HG03108 (cell line): ENCODE data around the gene WDR13.
"Not testable (repeated sequence)": the region's sequence is repeated elsewhere in the genome, so short reads cannot be mapped to it uniquely, and the experiment has no call there.

Experiments
- ATAC-seq: cut with Tn5 transposase; IDR thresholded peaks from one replicate; pipeline ENCODE4 v1.9.1; 2021; ENCODE audit warnings: moderate library complexity; ENCODE audit not compliant: unreplicated experiment

WDR13 gene

DNA sequence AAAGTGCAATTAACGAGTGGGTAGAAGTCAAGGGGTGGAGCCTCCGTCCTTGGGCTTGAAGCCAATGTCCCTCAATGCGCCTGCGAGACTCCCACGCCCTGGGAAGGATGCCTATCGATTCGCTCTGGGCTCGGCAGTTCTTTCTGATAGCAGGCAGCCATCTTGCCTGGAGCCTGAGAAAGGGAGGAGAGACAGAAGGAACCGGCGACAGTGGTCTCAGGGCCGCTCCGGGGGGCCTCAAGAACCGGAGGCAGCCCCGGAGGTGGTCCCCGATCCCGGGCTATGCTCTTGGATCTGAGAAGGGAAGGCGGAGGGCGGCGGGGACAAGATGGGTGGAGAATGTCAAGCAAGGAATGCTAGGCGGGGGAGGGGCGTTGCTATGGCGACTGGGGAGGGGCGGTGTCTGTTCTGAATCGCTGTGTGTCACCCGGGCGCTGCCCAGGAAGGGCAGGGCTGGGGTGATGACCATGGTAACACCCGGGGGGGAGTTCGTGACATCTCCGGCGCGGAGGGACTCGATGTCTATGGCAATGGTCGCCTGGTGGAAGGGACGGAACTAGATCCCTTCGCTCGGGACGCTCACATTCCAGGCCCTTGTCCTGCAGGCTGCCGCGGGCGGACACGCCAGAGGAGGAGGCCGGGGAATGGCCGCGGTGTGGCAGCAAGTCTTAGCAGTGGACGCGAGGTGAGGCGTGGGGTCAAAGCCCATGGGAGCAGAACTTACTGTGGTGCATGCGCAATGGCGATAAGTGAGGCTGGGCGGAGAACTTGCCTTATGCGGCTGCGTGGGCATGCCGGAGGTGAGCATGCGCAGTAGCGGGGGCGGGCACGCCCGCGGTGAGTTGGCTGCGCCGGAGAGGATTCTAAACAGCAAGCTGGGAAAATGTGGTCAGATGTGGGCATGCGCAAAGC is at the start of gene WDR13:
TSS of gene WDR13 (plus strand) at position 140 of the 912 bp plus-strand sequence. CDS start at position 645, 505 bp downstream.
- peak; percentile 54 for ATAC-seq

DNA sequence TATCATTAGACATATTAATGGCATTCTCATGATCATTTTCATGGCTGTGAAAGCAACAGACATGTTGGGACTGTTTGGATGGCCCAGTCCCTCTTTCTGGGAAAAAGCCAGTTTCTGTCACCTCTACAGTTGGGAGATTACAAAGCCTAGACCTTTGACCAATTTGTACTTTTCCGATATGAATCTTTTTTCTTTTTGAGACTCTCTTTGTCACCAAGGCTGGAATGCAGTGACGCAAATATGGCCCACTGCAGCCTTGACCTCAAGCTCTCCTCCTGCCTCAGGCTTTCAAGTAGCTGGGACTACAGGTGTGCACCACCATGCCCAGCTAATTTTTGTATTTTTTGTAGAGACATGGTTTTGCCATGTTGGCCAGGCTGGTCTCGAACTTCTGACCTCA is 48.4 kb upstream of the WDR13 start:
- no peak for ATAC-seq

DNA sequence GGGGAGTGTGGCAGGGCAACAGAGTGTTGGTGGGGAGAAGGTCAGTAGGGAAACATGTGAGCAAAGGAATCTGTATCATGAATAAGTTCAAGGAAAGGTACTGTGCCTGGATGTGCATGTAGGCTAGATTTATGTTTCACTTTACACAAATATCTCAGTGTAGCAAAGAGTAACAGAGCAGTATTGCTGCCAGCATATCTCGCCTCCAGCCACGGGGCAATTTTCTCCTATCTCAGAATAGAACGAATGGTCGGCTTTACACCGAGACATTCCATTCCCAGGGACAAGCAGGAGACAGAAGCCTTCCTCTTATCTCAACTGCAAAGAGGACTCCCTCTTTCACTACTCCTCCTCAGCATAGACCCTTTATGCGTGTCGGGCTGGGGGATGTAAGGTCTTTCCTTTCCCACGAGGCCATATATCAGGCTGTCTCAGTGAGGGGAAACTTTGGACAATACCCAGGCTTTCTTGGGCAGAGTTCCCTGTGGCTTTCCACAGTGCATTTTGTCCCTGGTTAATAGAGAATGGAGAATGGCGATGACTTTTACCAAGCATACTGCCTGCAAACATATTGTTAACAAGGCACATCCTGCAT is 41.5 kb upstream of the WDR13 start:
- ATAC-seq, result not testable (repeated sequence)

DNA sequence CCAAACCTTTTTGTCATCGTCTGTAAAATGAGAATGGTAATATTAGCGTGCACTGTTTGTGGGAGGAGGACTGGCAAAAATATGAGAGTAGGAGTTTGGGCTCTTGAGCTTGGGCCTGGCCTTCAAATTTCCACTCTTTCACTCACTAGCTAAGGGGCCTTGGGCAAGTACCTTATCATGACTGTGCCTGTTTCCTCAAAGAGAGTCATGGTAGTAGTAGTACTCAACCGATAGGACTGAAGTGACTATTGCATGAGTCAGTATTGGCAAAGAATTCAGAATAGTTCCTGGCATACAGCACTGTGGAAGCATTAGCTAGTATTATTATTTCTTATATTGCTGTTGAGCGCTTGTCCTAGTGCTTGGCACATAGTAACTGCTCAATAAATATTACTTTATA is 39.0 kb upstream of the WDR13 start:
- no peak for ATAC-seq

DNA sequence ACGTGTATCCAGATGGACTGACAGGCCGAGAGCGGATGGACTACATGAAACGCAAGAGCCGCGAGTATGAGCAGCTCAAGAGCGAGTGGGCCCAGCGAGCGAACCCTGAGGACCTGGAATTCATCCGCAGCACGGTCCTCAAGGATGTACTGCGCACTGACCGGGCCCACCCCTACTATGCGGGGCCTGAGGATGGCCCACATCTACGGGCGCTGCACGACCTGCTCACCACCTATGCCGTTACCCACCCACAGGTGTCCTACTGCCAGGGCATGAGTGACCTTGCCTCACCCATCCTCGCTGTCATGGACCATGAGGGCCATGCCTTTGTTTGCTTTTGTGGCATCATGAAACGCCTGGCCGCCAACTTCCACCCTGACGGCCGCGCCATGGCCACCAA is 37.7 kb upstream of the WDR13 start:
- ATAC-seq, result no peak

DNA sequence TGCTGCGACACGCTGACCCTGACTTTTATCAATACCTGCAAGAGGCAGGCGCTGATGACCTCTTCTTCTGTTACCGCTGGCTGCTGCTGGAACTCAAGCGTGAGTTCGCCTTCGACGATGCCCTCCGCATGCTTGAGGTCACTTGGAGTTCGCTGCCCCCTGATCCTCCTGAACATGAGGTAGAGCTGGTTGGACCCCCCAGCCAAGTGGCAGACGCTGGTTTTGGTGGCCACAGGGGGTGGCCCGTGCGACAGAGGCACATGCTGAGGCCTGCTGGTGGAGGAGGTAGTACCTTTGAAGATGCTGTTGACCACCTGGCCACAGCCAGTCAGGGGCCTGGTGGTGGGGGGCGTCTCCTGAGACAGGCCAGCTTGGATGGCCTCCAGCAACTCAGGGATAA is 37.2 kb upstream of the WDR13 start:
- no peak for ATAC-seq

DNA sequence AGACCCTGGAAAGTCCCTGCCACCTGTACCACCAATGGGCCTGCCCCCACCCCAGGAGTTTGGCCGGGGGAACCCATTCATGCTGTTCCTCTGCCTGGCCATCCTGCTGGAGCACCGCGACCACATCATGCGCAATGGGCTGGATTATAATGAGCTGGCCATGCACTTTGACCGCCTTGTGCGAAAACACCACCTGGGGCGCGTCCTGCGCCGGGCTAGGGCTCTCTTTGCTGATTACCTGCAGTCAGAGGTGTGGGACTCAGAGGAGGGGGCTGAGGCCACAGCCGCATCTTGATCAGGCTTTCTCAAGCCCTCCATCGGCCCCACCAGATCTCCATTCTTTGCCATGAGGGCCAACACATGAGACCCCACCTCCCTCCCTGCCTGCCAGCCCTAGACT is 36.6 kb upstream of the WDR13 start:
- no peak for ATAC-seq

DNA sequence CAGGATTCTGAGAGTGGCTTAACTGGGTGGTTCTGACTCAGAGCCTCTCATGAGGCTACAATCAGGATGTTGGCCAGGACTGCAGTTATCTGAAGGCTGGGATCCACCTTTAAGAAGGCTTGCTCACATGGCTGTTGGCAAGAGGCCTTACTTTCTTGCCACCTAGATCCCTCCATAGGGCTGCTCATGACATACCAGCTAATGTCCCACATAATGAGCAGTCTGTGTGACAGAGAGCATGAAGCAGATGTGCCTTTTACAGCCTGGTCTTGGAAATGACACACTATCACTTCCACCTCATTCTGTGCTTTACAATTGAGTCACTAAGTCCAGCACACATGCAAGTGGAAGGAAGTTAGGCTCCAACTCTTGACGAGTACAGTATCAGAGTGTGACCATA is 27.3 kb upstream of the WDR13 start:
- peak; percentile 40 for ATAC-seq

DNA sequence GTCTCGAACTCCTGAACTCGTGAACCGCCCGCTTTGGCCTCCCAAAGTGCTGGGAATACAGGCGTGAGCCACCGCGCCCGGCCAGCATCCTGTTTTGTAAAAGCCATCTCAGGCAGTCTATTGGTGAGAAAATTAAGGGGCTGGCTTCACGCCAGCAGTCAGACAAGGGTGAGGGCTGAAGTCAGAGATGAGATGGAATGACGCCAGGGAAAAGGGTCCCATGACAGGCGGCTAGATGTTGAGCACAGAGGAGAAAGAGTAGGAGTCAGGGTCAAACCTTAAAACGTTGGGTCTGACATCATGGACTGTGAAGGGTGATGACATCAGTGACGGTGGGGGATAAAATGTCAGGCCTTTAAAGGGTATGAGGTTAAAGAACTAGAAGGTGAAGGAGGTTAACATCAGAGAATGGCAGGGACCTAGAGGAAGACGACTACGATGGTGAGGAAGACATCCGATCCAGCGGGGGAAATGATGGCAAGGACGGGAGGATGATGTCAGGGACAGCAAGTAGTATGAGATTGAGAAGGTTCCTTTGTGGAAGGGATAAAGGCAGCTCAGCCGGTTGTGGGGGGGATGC is 23.5 kb upstream of the WDR13 start:
- ATAC-seq, result no peak

DNA sequence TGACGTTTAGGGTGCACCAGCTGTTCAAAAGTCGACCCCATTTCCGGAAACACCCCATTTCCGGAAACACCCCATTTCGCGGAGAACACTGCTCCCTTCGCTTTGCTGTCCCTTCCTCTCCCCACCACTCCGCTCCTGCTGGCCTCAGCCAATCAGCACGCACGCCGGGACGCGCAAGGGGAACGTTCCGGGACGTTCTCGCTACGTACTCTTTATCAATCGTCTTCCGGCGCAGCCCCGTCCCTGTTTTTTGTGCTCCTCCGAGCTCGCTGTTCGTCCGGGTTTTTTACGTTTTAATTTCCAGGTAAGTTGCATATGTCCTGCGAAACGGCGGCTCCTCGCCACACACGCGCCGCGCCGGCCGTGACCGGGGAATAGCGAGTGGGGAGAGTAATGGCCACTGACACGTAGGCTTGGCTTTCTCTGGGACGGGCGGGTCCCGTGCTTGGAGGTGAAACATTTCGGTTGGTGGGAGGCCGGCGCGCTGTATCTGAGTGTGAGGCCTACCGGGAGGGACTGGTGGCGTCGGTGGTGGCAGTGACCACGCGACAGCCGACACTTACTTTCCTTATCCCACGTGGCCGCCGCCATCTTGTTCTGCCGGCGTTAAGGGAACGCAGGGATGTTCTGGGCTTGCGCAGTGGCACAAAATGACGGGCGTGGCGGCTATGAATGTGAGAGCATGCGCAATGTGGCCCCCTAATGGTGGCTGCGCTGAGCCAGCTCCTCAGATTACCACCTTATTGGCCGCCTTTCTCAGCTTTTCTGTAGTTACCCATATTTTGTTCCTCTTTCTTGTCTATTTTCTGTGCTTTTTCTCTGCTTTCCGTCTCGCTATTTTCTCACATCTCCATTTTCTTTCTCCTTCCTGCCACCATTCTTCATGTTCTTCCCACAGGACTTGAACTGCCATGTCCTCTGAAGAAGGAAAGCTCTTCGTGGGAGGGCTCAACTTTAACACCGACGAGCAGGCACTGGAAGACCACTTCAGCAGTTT is 22.7 kb upstream of the WDR13 start, which contains the start of gene RBM3:
TSS of gene RBM3 (plus strand) at position 215 of the 997 bp plus-strand sequence. CDS start at position 912, 697 bp downstream.
- peak; percentile 80 for ATAC-seq

DNA sequence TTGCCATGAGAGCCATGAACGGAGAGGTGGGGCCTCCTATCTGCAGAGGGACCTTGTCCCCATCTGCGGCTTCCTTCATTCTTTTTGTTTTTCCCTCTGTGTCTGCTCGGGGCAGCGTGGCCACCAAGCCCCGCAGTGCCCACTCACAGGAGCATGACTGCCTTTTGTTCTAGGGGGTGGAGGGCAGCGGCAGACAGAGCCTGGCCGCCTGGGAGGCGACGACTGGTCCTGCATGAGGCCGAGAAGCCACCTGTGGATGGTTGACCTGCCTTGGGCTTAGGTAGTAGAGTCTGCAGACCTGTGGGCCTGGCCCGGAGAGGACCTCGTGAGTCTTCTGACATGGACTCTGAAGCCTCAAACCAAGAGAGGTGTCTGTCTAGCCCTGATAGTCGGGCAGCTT is 21.6 kb upstream of the WDR13 start:
- ATAC-seq, result no peak

DNA sequence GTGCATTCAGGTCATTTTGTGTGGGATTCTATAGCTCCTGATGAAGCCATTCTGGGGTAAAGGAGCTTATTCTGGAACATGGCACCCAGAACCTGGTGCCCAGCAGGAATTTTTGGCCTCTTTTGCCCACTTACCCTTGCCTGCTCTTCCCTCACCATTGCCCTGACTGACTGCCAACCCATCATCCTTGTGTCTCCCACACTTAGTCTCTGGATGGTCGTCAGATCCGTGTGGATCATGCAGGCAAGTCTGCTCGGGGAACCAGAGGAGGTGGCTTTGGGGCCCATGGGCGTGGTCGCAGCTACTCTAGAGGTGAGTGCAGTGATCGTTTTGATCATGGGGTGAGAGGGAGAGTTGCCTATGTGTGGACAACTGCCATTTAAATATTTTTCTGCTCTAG is 21.2 kb upstream of the WDR13 start:
- no peak for ATAC-seq

DNA sequence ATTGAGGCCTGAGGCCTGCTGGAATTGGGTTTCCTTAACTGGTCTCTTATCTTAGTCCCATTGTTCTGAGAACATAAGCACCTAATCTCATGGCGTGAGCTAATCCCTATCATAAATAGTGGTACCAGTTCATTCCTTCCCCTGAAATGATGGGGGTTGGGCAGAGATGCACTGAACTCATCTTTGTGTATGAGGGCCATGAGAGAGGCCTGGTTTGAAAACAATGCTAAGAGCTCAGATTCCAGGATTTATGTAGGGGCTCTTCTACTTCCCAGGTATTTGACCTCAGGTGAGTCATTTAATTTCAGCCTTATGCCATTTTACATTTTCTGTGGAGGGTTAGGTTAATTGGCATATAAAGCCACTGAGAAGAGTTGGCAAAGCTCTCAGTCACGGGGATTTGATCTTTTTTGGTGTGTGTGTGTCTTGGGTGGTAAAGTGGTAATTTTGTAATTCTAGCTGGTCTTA is 18.6 kb upstream of the WDR13 start:
- no peak for ATAC-seq

DNA sequence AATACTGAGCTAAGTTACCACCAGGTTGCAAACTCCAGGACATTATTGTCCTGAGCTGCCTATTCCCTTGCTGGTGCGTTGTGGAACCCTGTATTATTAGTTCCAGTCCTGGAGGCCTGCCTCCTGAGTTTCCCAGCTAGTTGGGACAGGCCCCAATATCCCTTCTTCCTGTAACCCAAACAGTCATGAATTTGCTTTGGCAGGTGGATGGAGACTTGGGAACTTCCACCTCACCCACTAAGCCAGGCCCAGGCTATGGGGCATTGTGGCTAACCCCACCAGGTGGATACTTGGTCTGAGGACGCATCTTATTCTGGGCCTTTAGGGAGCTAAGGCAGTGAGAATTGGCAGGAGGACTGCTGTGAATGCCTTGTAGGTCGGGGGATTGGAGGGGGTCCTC is 18.0 kb upstream of the WDR13 start:
- no peak for ATAC-seq

DNA sequence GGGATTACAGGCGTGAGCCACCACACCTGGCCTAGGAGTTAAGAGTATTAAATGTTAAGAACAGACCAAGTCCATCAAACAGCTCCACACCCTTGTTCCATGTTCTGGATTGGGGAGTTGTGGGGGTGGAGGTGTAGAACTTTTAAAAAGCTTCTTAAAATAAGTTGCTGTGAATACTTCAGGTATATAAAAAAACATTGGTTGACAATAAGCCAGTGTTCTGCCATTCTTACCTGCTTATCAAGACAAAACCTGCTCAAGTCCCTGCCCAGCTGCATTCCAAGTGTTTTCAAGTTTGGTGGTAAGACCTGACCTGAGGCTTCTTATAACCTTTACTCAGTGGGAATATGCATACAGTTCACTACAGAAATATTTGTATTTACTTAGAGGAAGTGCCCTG is 16.6 kb upstream of the WDR13 start:
- ATAC-seq, result no peak

DNA sequence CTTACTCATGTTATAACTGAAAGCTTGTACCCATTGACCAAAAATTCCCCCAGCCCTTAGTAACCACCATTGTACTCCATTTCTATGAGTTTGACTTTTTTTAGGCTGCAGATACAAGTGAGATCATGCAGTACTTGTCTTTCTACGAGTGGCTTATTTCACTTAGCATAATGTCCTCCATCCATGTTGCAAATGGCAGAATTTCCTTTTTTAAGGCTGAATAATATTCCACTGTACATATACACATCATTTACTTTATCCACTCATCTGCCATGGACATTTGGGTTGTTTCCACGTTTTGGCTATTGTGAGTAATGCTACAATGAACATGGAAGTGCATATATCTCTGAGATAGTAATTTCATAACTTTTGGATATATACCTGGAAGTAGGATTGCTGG is 12.6 kb upstream of the WDR13 start:
- ATAC-seq, result no peak

DNA sequence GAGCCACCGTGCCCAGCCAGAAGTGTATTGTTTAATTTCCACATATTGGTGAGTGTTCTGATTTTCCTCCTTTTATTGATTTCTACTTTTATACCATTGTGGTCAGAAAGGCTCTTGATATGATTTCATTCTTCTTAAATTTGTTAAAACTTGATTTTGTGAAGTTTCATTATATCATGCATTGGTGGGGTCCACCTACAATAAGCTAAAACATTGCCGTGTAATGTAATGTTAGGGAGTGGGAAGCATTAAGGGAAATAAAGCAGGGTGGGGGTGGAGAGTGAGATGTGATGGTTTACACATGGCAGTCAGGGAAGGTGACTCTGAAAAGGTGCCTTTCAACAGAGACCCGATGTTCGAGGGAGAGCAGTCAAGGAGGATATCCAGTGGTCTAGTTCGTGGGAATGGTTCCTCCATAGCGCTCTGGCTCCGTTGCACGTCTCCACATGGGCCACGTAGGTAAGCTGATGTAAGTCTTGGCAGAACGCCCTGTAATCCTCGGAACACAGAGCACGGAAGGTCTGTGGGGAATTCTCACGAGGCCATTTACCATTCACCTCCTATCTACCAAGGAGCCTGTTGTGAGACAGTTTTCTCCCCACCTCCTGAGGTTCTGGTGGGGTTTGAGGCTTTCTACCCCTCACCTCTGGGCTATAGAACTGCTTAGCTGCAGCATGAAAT is 7.7 kb upstream of the WDR13 start:
- no peak for ATAC-seq

DNA sequence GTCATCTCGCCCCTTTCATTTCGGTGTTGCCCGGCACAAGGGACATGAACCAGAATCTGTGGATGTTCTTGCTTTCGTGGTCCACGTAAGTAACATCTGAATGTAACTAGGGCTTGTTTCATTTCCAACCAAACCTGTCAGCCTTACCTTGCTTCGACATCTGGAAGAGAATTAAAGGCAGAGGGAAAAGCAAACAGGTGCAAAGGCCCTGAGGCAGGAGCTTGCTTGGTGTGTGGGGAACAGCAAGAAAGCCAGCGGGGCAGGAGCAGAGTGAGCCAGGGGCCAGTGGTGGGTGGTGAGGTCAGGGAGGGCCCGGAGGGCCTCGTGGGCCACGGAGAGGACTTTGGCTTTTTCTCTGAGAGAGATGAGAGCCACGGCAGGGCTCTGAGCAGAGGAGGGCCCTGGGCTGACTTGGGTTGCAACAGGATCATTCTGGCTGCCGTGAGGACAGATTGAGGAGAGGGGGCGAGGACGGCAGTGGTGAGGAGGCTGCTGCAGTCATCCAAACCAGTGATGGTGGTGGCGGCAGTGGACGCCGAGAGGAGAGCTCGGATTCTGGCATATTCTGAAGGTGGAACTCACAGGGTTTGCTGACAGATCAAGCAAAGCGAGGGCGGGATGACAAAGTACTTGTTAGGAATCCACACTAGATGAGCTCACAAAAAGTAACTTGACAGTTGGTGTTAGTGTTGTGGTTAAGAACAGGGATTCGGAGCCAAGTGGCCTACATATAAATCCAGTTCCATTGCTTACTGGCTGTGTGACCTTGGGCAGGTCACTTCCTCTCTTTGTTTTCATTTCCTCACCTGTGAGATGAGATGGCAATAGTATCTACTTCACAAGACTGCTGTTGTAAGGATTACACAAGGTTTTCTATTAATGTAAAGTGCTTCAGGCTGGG is 6.8 kb upstream of the WDR13 start:
- ATAC-seq, result no peak

DNA sequence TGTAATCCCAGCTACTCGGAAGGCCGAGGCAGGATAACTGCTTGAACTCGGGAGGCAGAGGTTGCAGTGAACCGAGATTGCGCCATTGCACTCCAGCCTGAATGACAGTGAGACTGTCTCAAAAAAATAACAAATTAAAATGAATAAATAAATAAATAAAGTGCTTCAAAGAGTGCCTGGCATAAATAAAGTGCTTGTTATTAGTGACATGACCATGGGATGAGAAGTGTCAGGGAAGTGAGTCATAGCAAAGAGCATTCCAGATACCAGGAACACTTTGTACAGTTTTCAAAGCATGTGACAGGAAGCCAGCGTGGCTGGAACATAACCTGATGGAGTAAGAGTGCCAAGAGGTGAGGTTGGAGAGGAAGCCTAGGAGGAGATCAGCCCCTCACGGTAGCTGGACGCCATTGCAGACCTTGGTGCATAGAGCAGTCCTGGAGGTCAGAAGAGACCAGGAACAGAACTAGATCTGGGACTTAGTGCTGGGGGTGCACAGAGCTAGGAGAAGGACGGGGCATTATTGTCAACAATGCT is 6.0 kb upstream of the WDR13 start:
- no peak for ATAC-seq
